ENCODE results near the gene LHPP. TPM values are rescaled to one million over a fixed set of nuclear protein-coding genes. Genes with fewer than 3 reads are reported as not detected.

LHPP gene
- total RNA-seq, 1 experiment from 2014 or later: 24.7 TPM

DNA sequence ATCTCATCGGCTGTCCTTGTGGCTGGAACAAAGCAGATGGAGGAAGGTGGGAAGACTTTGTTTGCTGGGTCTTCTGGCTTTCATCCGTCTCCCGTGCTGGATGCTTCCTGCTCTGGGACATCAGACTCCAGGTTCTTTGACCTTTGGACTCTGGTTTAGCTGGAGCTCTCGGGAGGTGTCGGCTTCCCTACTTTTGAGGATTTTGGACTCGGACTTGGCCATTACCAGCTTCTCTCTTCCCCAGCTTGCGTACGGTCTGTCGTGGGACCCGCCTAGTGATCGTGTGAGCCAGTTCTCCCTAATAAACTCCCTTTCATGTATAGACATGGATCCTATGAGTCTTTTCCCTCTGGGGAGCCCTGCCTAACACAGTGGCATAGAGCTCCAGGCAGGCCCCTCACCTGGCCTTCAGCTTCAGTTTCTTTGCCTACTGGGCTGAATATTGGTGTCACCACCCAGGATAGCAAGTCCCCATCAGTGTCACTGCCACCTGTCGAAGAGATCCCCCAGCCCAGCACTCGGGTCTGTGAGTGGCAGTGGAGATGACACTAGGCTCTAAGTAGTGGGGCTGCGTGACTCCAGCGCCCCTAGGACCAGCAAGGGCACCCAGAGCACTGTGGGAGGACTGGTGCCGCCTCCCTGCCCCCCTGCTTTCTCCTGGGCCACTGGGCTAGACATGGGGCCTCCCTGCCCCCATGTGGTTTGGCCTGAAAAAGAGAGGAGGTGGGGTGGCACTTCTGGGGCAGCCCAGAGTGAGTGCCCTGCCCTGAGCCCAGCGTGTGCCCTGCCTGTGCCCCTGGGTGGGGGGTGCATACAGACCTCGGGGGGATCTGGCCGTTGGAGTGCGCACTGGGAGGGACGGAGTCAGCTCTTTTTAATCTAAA is 135.6 kb downstream of the LHPP start:
- no TSS peak for BruUV-seq (replicated peaks)
- TF ChIP-seq CTCF (conservative IDR thresholded peaks at IDR 0.05): no peak
- TF ChIP-seq EZH2 (IDR thresholded peaks at IDR 0.05; ENCODE audit: low read depth): no peak
- intact Hi-C loops (cut with micrococcal nuclease; ENCODE audit: unreplicated experiment): no loop called here

DNA sequence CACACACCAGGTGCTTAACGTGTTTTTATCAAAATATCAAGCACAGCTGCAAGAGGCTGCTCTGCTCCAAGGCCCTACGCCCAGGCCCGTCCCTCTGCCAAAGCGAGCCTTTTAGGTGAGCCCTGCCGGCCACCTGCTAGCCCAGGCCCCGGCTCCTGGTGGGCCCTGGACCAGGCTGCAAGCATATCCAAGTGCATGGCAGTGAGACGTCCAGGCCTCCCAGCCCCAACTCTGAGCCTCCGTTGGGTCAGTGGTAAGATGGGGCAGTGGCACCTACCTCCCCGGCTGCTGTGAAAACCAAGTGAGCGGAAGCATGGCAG is 136.2 kb downstream of the LHPP start:
- Histone ChIP-seq H2AFZ (no peak overlapping the region), H3K4me1 (replicated peaks; ENCODE audit: insufficient read depth) (no peaks in the 10 kb centered on the region), H3K4me3 (no peak overlapping the region), H4K20me1 (ENCODE audit: insufficient read depth) (no peaks in the 10 kb centered on the region), H3K36me3 (ENCODE audit: low read depth) (no peaks in the 10 kb centered on the region), H3K9me3 (ENCODE audit: insufficient read depth, low read depth) (no peaks in the 10 kb centered on the region), H3K79me2 (ENCODE audit: low read depth) (no peaks in the 10 kb centered on the region), H3K9me2 (ENCODE audit: insufficient read depth) (no peaks in the 10 kb centered on the region), H3K4me2 (no peak overlapping the region), H3F3A (ENCODE audit: insufficient read depth, low read depth) (no peaks in the 10 kb centered on the region), H3K27me3 (ENCODE audit: insufficient read depth, low read depth) (no peaks in the 10 kb centered on the region), H3K27ac (no peak overlapping the region)
- BruUV-seq (replicated peaks): no TSS peak
- POLR2A ChIA-PET (ENCODE audit: unreplicated experiment): no interaction called here
- TF ChIP-seq CTCF (conservative IDR thresholded peaks at IDR 0.05): no peak
- TF ChIP-seq EZH2 (IDR thresholded peaks at IDR 0.05; ENCODE audit: low read depth): no peak
- DNase-seq: no peak
- CTCF ChIA-PET: no interaction called here
- intact Hi-C loops (cut with micrococcal nuclease; ENCODE audit: unreplicated experiment): no loop called here

More for the DNA sequence above, 135.6 kb downstream of the LHPP start:
- H3K4me2 ChIP-seq: no peak overlapping the region
- no peaks in the 10 kb centered on the region for H3K79me2 ChIP-seq (ENCODE audit: low read depth)
- no peak overlapping the region for H3K4me3 ChIP-seq
- no peaks in the 10 kb centered on the region for H3F3A ChIP-seq (ENCODE audit: insufficient read depth, low read depth)
- no peaks in the 10 kb centered on the region for H4K20me1 ChIP-seq (ENCODE audit: insufficient read depth)
- no peaks in the 10 kb centered on the region for H3K27me3 ChIP-seq (ENCODE audit: insufficient read depth, low read depth)
- ChIA-PET CTCF (no interaction called here), POLR2A (ENCODE audit: unreplicated experiment) (no interaction called here)
- no peaks in the 10 kb centered on the region for H3K9me3 ChIP-seq (ENCODE audit: insufficient read depth, low read depth)
- H3K4me1 ChIP-seq (replicated peaks; ENCODE audit: insufficient read depth): no peaks in the 10 kb centered on the region
- H3K36me3 ChIP-seq (ENCODE audit: low read depth): no peaks in the 10 kb centered on the region
- H2AFZ ChIP-seq: no peak overlapping the region
- H3K27ac ChIP-seq: no peak overlapping the region
- no peaks in the 10 kb centered on the region for H3K9me2 ChIP-seq (ENCODE audit: insufficient read depth)
- DNase-seq: no peak

DNA sequence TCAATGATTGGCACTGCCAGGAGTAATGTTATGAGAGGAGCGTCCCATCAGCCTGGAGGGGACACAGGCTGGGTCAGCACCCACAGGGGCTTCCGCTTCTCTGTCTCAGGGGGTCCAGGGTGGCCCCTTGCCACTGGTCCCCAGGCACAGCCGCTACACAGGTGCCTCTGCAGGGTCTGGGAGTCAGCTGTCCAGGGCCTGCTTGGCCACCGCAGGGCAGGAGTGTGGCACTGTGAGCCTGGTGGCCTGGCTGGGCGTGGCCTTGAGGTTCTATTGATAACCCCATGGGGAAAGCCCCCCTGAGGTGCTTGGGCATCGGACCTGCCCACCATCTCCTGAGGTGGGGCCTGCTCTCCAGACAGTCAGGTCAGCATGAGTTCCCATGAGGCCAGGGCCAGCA is 136.6 kb downstream of the LHPP start:
- no peaks in the 10 kb centered on the region for H3K36me3 ChIP-seq (ENCODE audit: low read depth)
- H3K9me3 ChIP-seq (ENCODE audit: insufficient read depth, low read depth): no peaks in the 10 kb centered on the region
- no peaks in the 10 kb centered on the region for H3F3A ChIP-seq (ENCODE audit: insufficient read depth, low read depth)
- H3K4me1 ChIP-seq (replicated peaks; ENCODE audit: insufficient read depth): no peaks in the 10 kb centered on the region
- CTCF ChIA-PET: no interaction called here
- no peaks in the 10 kb centered on the region for H3K79me2 ChIP-seq (ENCODE audit: low read depth)
- no peaks in the 10 kb centered on the region for H4K20me1 ChIP-seq (ENCODE audit: insufficient read depth)
- H2AFZ ChIP-seq: no peak overlapping the region
- no peaks in the 10 kb centered on the region for H3K9me2 ChIP-seq (ENCODE audit: insufficient read depth)
- POLR2A ChIA-PET (ENCODE audit: unreplicated experiment): no interaction called here
- no peak for DNase-seq
- no peak overlapping the region for H3K4me3 ChIP-seq
- no peak overlapping the region for H3K4me2 ChIP-seq
- no peaks in the 10 kb centered on the region for H3K27me3 ChIP-seq (ENCODE audit: insufficient read depth, low read depth)
- TF ChIP-seq CTCF (conservative IDR thresholded peaks at IDR 0.05) (no peak), EZH2 (IDR thresholded peaks at IDR 0.05; ENCODE audit: low read depth) (no peak)
- intact Hi-C loops (cut with micrococcal nuclease; ENCODE audit: unreplicated experiment): no loop called here
- H3K27ac ChIP-seq: no peak overlapping the region
- no TSS peak for BruUV-seq (replicated peaks)
